Fibroblast of skin of scalp (primary cell): ENCODE measurements around the gene ZNF286A. TPM values are rescaled to one million over a fixed set of nuclear protein-coding genes. Genes with fewer than 3 reads are reported as not detected.
"Not testable (repeated sequence)": the region's sequence is repeated elsewhere in the genome, so short reads cannot be mapped to it uniquely, and the experiment has no call there.

ENCODE experiments used
- DNase-seq: peaks from one replicate; pipeline ENCODE4 v3.0.0-alpha.2; 2013
- polyA plus RNA-seq, 2 experiments: library from polyadenylated mRNA; unstranded; fragments of 120-200 nt; gene quantifications; one replicate each; pipeline ENCODE4 v1.2.1, GENCODE V29; 2013; ENCODE audit not compliant: insufficient read length in 2 of 2

The ZNF286A gene
- polyA plus RNA-seq (2013, experiment 1 of 2; ENCODE audit: insufficient read length) = 20.0 TPM
- polyA plus RNA-seq (2013, experiment 2 of 2; ENCODE audit: insufficient read length) = 25.7 TPM

GRCh38 chr17:15699413-15699924, at the start of gene ZNF286A:
TSS of gene ZNF286A (plus strand) at chr17:15699752. CDS start at chr17:15700330, 578 bp downstream.
- DNase-seq = peak; percentile 99

GRCh38 chr17:15649861-15650421, 49.6 kb upstream of the ZNF286A start:
- DNase-seq = peak; percentile 51

- DNase-seq = no peak
These were observed 48.6 kb upstream of the ZNF286A start for GRCh38 chr17:15650741-15651582.

DNA sequence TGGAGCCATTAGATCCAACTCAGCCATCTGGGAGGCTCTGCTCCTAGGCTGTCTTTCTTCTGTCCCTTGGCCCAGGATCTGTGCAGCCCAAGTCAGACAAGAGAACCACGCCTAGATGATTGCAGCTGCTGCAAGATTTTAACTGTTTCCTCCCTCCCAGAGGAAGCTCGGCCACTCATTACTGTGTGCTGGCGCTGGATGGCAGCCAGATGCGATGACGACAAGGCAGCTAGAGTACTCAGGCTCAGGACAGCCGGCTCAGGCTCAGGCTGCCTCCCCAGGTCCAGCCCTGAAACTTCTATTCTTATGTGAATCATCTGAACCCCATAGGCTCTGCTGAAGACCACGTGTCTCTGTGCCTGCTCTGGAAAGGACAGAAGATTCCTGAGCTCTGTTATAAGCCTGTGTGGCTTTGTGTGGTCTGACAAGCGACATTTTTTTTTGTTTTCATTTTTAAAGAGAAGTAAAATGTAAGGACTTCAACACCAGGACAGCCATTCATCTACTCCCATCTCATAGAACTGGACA, 47.9 kb upstream of the ZNF286A start:
- peak; percentile 99 for DNase-seq

GRCh38 chr17:15652960-15653359, 46.6 kb upstream of the ZNF286A start:
- DNase-seq = no peak

DNA sequence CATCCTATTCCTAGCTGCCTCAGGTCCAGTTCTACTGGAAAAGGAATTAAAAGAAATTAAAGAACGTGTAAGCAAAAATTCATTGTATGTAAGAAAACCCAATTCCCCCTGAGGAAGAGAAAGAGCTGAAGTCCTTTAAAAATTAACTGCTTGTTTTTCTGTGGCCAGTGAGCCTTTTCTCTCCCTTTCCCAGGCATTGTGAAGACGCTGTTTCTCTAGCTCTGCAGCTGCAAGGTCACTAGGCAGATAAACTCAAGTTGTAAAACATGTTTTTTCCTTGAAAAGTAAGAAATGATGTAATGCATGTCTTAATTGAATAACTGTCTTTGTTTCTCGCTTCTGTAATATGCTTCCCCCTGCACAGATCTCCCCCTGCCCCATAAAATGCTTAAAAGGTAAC, 45.2 kb upstream of the ZNF286A start:
- DNase-seq = not testable (repeated sequence)

GRCh38 chr17:15654886-15655561, 44.5 kb upstream of the ZNF286A start:
- DNase-seq = peak; percentile 59

- no peak for DNase-seq
These were observed 41.7 kb upstream of the ZNF286A start for GRCh38 chr17:15657868-15658267.

- DNase-seq = no peak
These were observed 41.3 kb upstream of the ZNF286A start for GRCh38 chr17:15658296-15658695.

DNA sequence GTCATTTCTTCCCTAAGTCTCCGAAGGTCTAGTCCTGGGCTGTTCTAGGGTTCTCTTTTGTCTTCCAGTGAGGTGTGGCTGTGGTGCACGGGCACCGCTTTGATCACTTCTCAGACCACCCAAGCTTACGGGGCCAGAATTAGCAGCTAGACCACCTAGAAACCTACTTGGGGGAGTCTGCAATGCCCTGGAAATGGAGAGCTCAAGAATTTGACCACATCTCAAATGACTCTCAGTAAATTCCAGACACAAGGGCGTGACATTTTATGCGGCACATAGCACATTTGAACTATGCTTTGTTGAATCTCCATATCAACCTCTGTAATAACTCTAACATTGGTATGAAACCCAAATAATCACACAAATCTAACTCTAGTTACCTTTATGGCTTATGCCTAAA, 40.3 kb upstream of the ZNF286A start:
- DNase-seq = no peak

DNA sequence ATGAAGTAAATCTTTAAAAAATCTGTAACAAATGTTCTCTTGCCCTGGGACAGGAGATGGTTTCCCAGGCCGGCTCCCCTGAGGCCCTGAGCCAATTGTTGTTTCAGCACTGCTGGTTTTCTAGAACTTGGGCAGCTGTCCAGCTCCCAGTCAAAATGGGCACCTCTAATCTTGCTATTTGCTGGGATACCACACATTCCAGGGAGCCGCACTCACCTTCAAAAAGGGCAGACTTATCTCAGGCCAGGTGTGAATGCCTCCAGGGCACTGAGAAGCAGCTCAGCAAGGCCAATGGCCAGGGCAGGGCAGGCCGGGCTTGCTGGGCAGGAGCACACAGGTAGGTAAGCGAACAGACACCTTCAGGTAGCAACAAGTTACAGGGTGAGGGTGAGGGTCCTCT, 39.9 kb upstream of the ZNF286A start:
- no peak for DNase-seq

DNA sequence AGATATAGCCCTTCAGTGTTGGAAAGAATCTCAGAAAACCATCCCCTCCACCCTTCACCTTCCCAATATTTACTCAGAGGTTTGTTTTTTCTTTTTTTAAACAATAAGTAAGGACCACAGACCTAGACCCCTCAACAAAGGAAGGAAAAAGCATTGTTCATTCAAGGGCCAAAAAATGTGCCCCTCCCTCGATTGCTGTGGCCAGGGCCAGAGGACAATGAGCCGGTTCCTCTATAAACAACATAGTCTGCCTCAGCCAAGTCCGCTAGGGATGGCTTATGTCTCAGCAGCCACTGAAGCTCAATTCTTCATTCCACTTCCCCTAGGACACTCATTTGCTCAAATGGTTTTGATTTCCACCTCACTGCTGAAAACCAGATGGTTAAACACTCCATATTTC, 39.5 kb upstream of the ZNF286A start:
- DNase-seq = no peak

DNA sequence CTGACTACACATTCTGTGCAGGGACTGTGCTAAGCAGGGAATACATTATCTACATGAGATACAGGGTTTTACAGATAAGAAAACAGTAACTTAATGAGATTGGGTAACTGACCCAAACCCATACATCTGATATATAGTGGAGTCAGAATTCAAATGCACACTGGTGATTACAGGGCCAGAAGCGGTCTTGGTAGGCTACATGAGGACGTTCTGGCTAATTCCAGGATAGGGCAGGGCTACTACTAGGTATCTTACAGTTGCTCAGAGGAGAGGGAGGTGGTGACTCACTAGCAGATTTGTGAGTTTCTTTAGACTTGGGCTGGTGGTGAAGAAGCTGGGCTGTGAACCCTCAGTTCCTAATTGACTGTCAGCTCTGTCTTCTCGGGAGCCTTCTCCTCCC, 36.9 kb upstream of the ZNF286A start:
- DNase-seq = no peak

DNA sequence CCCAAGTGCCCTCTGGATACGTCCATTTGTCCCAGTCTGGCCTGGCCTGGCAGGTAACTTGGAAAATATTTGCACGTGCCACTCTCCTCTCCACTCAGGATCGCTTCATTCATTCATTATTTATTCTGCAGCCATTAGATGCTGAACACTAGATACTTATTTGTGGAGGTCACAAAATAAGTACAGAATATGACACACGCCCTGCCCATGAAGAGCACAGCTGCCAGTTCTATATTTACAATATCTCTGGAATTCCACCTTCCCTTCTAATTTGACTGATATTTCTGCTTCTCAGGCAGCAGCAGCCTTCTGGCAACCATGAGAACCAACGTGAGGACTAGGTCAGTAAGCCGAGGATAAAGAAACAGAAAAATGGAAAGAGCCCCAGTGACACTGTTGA, 36.4 kb upstream of the ZNF286A start:
- no peak for DNase-seq

DNA sequence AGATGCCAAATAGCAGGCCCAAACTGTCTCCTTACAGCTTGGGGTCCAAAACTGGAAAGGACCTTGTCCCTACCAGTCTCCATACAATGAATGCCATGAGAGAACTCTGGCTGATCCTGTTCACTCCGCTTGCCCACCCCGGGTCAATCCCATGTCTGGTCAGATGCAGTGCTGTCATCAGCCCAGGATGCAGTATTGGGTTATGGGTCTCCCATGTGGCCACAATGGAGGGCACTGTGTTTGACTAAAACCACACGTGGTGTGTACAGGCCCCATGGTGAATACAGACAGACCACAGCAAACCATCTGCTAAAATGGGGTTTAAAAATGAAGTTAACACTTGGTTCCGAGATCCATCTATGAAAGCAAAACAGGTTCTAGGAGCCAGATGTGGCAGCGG, 35.9 kb upstream of the ZNF286A start:
- no peak for DNase-seq

DNA sequence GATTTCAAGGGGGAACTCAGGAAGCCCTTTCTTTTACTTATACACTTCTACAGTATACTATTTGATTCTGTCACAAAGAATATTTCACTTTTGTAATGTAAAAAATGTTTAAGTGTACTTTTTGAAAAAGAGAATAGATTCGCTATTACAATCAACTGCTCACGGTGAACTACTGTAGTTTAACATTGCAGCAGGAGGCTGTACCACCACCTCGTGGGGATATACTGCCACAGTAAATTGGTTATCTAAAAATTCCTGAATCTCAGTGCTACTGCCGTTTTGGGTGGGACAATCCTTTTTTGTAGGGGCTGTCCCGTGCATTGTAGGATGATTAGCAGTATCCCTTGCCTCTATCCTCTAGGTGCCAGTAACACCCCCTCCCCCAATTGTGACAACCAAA, 30.0 kb upstream of the ZNF286A start:
- not testable (repeated sequence) for DNase-seq

- DNase-seq = not testable (repeated sequence)
These were observed 24.9 kb upstream of the ZNF286A start for GRCh38 chr17:15674640-15675039.

GRCh38 chr17:15675991-15676390, 23.6 kb upstream of the ZNF286A start:
- not testable (repeated sequence) for DNase-seq

- not testable (repeated sequence) for DNase-seq
These were observed 16.4 kb upstream of the ZNF286A start for GRCh38 chr17:15683135-15683534.

DNA sequence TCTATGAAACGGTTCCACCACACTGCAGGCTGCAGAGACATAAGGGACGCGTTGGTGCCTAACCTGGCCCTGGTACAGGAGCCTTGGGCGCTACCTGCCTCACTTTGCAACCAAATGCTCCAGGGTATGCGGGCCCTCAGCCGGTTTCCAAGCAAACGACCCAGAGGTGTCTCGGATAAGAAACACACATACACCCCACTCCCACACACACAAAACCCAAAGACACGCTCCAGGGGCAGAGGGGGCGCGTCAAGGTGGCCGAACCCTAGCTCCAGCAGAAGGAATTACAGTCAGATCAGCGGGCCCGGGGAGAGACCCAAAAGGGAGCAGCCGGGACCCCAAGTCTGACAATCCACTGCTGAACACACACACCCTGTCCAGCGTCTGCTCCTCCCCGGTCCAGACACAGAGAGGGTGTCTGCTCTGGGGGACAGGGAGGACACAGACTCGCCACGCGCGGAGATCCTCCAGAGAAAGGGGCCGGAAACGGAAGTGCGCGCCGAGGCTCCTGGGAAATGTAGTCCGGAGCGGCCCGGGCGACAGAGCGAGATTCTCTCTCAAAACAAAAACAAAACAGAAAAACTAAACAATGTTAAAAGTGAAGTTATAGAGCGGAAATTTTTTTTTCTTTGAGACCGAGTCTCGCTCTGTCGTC, 15.6 kb upstream of the ZNF286A start, which contains the start of gene TRIM16:
TSS of gene TRIM16 (minus strand) at position 488 of the 655 bp plus-strand sequence. CDS start 32,702 bp downstream, outside the sequence.
- DNase-seq = peak; percentile 56

DNA sequence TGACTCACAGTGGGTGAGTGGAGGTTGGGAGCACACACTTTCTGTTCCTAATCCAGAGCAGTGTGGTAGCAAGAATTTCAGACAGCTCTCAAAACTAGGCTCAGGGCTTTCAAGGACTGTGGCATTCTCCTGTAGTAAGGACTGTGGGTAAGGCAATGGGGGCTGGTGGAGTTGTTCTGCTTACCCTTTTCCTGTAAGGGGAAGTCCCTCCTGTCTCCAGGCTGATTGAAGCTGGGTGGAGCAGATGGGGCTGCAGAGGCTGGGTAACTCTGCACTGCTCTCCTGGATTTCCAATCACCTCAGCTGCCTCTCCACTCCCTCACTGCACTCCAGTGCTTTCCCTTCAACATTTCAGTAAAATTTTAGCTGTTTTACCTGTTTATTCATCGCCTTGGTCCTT, 12.1 kb upstream of the ZNF286A start:
- DNase-seq = not testable (repeated sequence)

- DNase-seq = not testable (repeated sequence)
These were observed 585 bp upstream of the ZNF286A start for GRCh38 chr17:15698967-15699366.
